Eye (tissue), 1 donor: Measurements from ENCODE around the gene RBFOX2.
"Not testable (repeated sequence)": the region's sequence is repeated elsewhere in the genome, so short reads cannot be mapped to it uniquely, and the experiment has no call there.

Source experiments
- DNase-seq: peaks from one replicate; pipeline ENCODE4 v3.0.0-alpha.2; 2015

The RBFOX2 gene

GRCh38 chr22:36003972-36004674 lies 24.5 kb downstream of the RBFOX2 start:
- no peak for DNase-seq

- no peak for DNase-seq
Measured at GRCh38 chr22:36002718-36003260, 25.8 kb downstream of the RBFOX2 start.

- DNase-seq = no peak
Measured at GRCh38 chr22:36002084-36002483, 26.5 kb downstream of the RBFOX2 start.

GRCh38 chr22:35998748-35999147 lies 29.9 kb downstream of the RBFOX2 start:
- DNase-seq = no peak

- DNase-seq = no peak
Measured at GRCh38 chr22:35997438-35997837, 31.2 kb downstream of the RBFOX2 start.

GRCh38 chr22:35996596-35996995 lies 32.0 kb downstream of the RBFOX2 start:
- no peak for DNase-seq

- DNase-seq = peak; percentile 84
Measured at GRCh38 chr22:35995772-35996171, 32.9 kb downstream of the RBFOX2 start.

GRCh38 chr22:35995348-35995747 lies 33.3 kb downstream of the RBFOX2 start:
- DNase-seq = peak; percentile 42

GRCh38 chr22:35993727-35994126 lies 34.9 kb downstream of the RBFOX2 start:
- not testable (repeated sequence) for DNase-seq

GRCh38 chr22:35993048-35993714 lies 35.4 kb downstream of the RBFOX2 start:
- DNase-seq = no peak

GRCh38 chr22:35991168-35991567 lies 37.5 kb downstream of the RBFOX2 start:
- DNase-seq = no peak

- no peak for DNase-seq
Measured at GRCh38 chr22:35988030-35988429, 40.6 kb downstream of the RBFOX2 start.

GRCh38 chr22:35987487-35987886 lies 41.1 kb downstream of the RBFOX2 start:
- DNase-seq = peak; percentile 72

- peak; percentile 71 for DNase-seq
Measured at GRCh38 chr22:35986088-35986487, 42.5 kb downstream of the RBFOX2 start.

- DNase-seq = no peak
Measured at GRCh38 chr22:35985371-35985770, 43.3 kb downstream of the RBFOX2 start.

- DNase-seq = no peak
Measured at GRCh38 chr22:35984183-35985175, 44.1 kb downstream of the RBFOX2 start.

GRCh38 chr22:35981900-35982299 lies 46.7 kb downstream of the RBFOX2 start:
- no peak for DNase-seq

- DNase-seq = no peak
Measured at GRCh38 chr22:35978889-35979288, 49.7 kb downstream of the RBFOX2 start.

GRCh38 chr22:35978201-35978600 lies 50.4 kb downstream of the RBFOX2 start:
- DNase-seq = no peak

GRCh38 chr22:35977136-35977535 lies 51.5 kb downstream of the RBFOX2 start:
- no peak for DNase-seq

GRCh38 chr22:35973388-35973787 lies 55.2 kb downstream of the RBFOX2 start:
- no peak for DNase-seq

- DNase-seq = peak; percentile 42
Measured at GRCh38 chr22:35972559-35972958, 56.1 kb downstream of the RBFOX2 start.
